GM12878 (cell line): Measurements from ENCODE around the gene JAG2. TPM values are rescaled to one million over a fixed set of nuclear protein-coding genes. Genes with fewer than 3 reads are reported as not detected.

Experiments used
- BACH1 ChIP-seq: fragments of 450-650 bp; IDR thresholded peaks from 2 replicates; pipeline ENCODE4 v1.6.1; 2017; ENCODE audit warnings: mild to moderate bottlenecking, borderline replicate concordance
- BMI1 ChIP-seq: fragments of 450-650 bp; IDR thresholded peaks from 2 replicates; pipeline ENCODE4 v1.6.1; 2016; ENCODE audit warnings: mild to moderate bottlenecking, moderate library complexity, borderline replicate concordance
- CBFB ChIP-seq: IDR thresholded peaks from 2 replicates; pipeline ENCODE4 v1.6.1; 2016; ENCODE audit warnings: antibody characterized with exemption, low read depth
- CTCF ChIP-seq, 3 experiments: IDR thresholded peaks in 2 of 3; conservative IDR thresholded peaks in 1 of 3; 2 replicates each; pipeline ENCODE4 v1.5.1; 2011; ENCODE audit warnings: low read depth in 3 of 3, low read length in 3 of 3, mild to moderate bottlenecking in 3 of 3, control low read depth in 2 of 3, moderate library complexity in 2 of 3, inconsistent platforms in 1 of 3, mixed read lengths in 1 of 3; ENCODE audit not compliant: control insufficient read depth in 2 of 3, insufficient read depth in 1 of 3; ENCODE audit errors: extremely low read depth in 1 of 3
- FOXM1 ChIP-seq: IDR thresholded peaks from 2 replicates; pipeline ENCODE4 v1.6.1; 2012; ENCODE audit warnings: low read depth, mild to moderate bottlenecking, inconsistent platforms, low read length, moderate library complexity
- LARP7 ChIP-seq: fragments of 450-650 bp; IDR thresholded peaks from 2 replicates; pipeline ENCODE4 v1.6.1; 2017; ENCODE audit warnings: mild to moderate bottlenecking
- MEF2B ChIP-seq: fragments of 450-650 bp; IDR thresholded peaks from 2 replicates; pipeline ENCODE4 v1.6.1; 2018; ENCODE audit warnings: mild to moderate bottlenecking, moderate library complexity; ENCODE audit not compliant: partially characterized antibody, poor library complexity, severe bottlenecking
- NFXL1 ChIP-seq: fragments of 450-650 bp; IDR thresholded peaks from 2 replicates; pipeline ENCODE4 v1.6.1; 2017; ENCODE audit warnings: antibody characterized with exemption, mild to moderate bottlenecking, borderline replicate concordance
- NR2C1 ChIP-seq: fragments of 450-650 bp; IDR thresholded peaks from 2 replicates; pipeline ENCODE4 v1.6.1; 2017; ENCODE audit warnings: antibody characterized with exemption, mild to moderate bottlenecking, moderate library complexity
- PKNOX1 ChIP-seq: fragments of 450-650 bp; IDR thresholded peaks from 2 replicates; pipeline ENCODE4 v1.6.1; 2016; ENCODE audit warnings: mild to moderate bottlenecking
- SIN3A ChIP-seq: IDR thresholded peaks from 2 replicates; pipeline ENCODE4 v1.6.1; 2012; ENCODE audit warnings: low read depth, low read length, improper control_type of control experiment
- SREBF1 ChIP-seq: IDR thresholded peaks from 2 replicates; pipeline ENCODE4 v1.6.1; 2012; ENCODE audit warnings: mild to moderate bottlenecking, low read length
- STAT1 ChIP-seq: fragments of 450-650 bp; conservative IDR thresholded peaks from 2 replicates; pipeline ENCODE4 v1.6.1; 2014; ENCODE audit warnings: antibody characterized with exemption, mild to moderate bottlenecking
- TARDBP ChIP-seq: IDR thresholded peaks from 2 replicates; pipeline ENCODE4 v1.6.1; 2016; ENCODE audit warnings: borderline replicate concordance
- USF2 ChIP-seq: IDR thresholded peaks from 2 replicates; pipeline ENCODE4 v1.6.1; 2011; ENCODE audit warnings: low read depth, low read length, improper control_type of control experiment, borderline replicate concordance
- WRNIP1 ChIP-seq: IDR thresholded peaks from 2 replicates; pipeline ENCODE4 v1.6.1; 2011; ENCODE audit warnings: low read depth, low read length, improper control_type of control experiment, borderline replicate concordance
- YY1 ChIP-seq: IDR thresholded peaks from 2 replicates; pipeline ENCODE4 v1.6.1; 2011; ENCODE audit warnings: low read depth, mild to moderate bottlenecking, low read length
- ZNF384 ChIP-seq: IDR thresholded peaks from 2 replicates; pipeline ENCODE4 v1.6.1; 2012; ENCODE audit warnings: low read depth, mild to moderate bottlenecking, low read length, improper control_type of control experiment, borderline replicate concordance
- ZNF592 ChIP-seq: fragments of 450-650 bp; IDR thresholded peaks from 2 replicates; pipeline ENCODE4 v1.6.1; 2017; ENCODE audit warnings: mild to moderate bottlenecking, moderate library complexity
- polyA plus RNA-seq, 11 experiments: library from polyadenylated mRNA; depleted of rRNA in 4 of 11; unstranded in 6 of 11; stranded (reverse) in 5 of 11; fragments of >200 nt; fragmentation: Nextera tagmentation in 4 of 11; fragmentation: Illumina TruSeq in 1 of 11; extraction: Ambion mirVana in 4 of 11; extraction: Trizol in 1 of 11; gene quantifications; 1 replicate in 1 of 11; 2 replicates in 10 of 11; pipeline versions ENCODE4 v1.2.1 to v1.2.3, GENCODE V29; 2011 to 2016; ENCODE audit warnings: inconsistent platforms in 2 of 11, missing spikeins in 2 of 11, low read depth in 1 of 11
- total RNA-seq, 4 experiments: library from RNA; depleted of rRNA in 3 of 4; stranded (reverse); fragments of >200 nt in 3 of 4; fragmentation: Illumina TruSeq in 1 of 4; extraction: Trizol in 1 of 4; gene quantifications; 2 replicates each; pipeline versions ENCODE4 v1.2.1 to v1.2.3, GENCODE V29; 2013 to 2021

JAG2 gene
- total and polyA plus RNA-seq, 10 of the 15 experiments (the other 5 are each of a cell fraction or from before 2014, with no cell fraction given) = 0.04 to 0.14 (median 0.06) TPM; not detected in 5

GRCh38 chr14:105180592-105181548 is 12.3 kb upstream of the JAG2 start, which contains the start of gene NUDT14 (continued):
- TF ChIP-seq USF2 = peak; percentile 6; the same call in 1 of the 2 replicates
- no peak for TF ChIP-seq NR2C1
- no peak for TF ChIP-seq SIN3A
- TF ChIP-seq STAT1 = no peak
- no peak for TF ChIP-seq ZNF384
- TF ChIP-seq BMI1 = no peak
- TF ChIP-seq PKNOX1 = no peak
- TF ChIP-seq NFXL1 = no peak
- TF ChIP-seq TARDBP = no peak
- no peak for TF ChIP-seq CBFB
- TF ChIP-seq ZNF592 = no peak
- TF ChIP-seq SREBF1 = no peak
- TF ChIP-seq WRNIP1 = no peak
- TF ChIP-seq LARP7 = no peak
- TF ChIP-seq YY1 = peak; percentile 39; the same call in 1 of the 2 replicates
- no peak for TF ChIP-seq MEF2B
- no peak for TF ChIP-seq FOXM1
- no peak for TF ChIP-seq CTCF (IDR thresholded peaks at IDR 0.05 in 2 of 3, conservative IDR thresholded peaks at IDR 0.05 in 1 of 3; ENCODE audit: control insufficient read depth in 2 of 3, extremely low read depth in 1 of 3, insufficient read depth in 1 of 3, low read depth in 3 of 3, low read length in 3 of 3)
- TF ChIP-seq BACH1 = peak; percentile 72
